ENCODE data around the gene LNP1.

GRCh38 chr3:100455841-100456550 is 54.7 kb downstream of the LNP1 start:
- TF ChIP-seq POLR2A (IDR thresholded peaks at IDR 0.05; ENCODE audit: low read length) (no peak), GATA1 (IDR thresholded peaks at IDR 0.05; ENCODE audit: low read depth, low read length) (no peak)

All from erythroblast (primary cell).